ENCODE measurements around the gene ANKRD44.

ANKRD44 gene

DNA sequence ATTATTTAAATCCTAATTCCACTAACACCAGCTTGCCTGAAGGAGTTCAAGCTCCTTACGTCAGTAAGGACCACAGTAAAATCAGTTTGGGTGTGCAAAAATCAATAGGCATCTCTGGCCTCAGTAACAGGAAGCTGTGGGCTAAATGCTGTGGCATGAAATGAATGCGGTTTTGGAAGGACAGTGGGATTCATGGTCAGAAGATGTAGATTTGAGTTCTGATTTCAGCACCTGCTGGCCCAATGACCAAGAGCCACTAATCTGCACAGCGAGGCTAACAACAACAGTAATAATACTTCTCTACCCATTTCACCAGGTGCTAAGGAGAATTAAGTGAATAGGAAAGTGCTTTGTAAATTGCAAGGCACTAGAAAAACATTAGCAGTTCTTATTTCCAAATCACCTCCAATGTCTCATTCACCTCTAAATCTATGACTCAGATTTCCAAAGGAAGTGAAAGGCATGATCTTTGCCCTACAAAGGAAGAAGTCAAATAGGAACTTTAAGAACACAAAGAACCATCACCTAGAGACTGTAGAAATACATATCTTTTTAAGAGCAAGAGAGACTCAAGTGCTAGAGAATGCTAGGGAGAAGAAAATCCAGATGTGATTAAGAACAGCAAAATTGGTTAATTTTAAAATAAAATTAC is 172.6 kb downstream of the ANKRD44 start:
- DNase-seq, result no peak

DNA sequence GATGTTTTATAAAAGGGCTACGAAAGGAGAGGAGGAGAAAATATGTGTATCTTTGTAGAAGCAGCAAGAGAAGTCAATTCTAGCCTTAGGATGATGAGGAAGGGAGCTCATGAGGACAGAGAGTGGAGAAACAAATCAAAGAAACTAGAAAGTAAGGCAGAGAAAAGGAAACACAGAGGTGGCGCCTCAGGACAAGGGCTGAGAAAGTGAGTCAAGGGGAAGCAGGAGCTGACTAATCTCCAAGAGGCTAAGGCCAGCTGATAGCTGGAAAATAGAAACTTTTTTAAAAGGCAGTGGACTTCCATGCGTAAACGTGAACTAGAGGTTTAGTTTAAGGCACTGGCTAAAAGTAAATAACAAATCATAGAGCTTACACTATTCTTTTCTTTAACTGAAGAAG is 173.3 kb downstream of the ANKRD44 start:
- no peak for DNase-seq

GRCh38 chr2:197136452-197136851 is 174.1 kb downstream of the ANKRD44 start:
- DNase-seq, result no peak

DNA sequence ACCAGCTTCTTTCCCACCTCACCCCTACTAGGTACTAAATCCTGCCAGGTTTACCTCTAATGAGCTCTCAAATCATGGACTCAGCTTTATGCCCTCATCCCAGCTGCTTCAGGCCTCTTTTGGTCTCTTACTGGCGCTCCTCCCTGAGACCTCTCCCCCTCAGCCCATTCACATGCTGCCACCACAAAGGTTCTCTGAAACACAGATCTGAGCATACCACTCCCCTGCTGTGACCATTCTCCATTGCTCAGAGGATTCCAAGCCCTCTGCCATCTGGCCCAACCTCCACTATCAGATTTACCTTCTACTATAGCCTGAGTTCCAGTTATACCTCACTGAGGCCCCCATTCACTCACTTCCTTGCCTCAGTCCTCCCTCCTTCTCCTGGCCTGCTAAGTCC is 174.8 kb downstream of the ANKRD44 start:
- no peak for DNase-seq

GRCh38 chr2:197134206-197134605 is 176.4 kb downstream of the ANKRD44 start:
- DNase-seq, result no peak

DNA sequence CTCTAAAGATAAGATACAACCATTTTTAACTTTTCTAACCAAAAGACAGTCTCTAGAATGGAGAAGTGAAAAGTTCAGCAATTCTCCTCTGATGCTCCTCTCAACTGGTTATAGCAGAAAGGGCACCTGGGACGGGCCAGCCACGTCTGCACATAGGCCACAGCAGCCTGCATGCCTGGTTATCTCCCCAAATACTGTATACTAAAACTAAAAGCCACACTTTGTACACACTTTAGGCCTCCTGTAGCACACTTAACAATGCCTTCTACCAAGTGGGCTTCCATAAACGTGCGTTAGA is 179.1 kb downstream of the ANKRD44 start:
- DNase-seq, result no peak

- DNase-seq, result no peak
These were observed 180.3 kb downstream of the ANKRD44 start for GRCh38 chr2:197130318-197130717.

- DNase-seq, result no peak
These were observed 181.7 kb downstream of the ANKRD44 start for GRCh38 chr2:197128897-197129296.

GRCh38 chr2:197128126-197128525 is 182.5 kb downstream of the ANKRD44 start:
- DNase-seq, result no peak

GRCh38 chr2:197126630-197127352 is 183.8 kb downstream of the ANKRD44 start:
- DNase-seq, result no peak

DNA sequence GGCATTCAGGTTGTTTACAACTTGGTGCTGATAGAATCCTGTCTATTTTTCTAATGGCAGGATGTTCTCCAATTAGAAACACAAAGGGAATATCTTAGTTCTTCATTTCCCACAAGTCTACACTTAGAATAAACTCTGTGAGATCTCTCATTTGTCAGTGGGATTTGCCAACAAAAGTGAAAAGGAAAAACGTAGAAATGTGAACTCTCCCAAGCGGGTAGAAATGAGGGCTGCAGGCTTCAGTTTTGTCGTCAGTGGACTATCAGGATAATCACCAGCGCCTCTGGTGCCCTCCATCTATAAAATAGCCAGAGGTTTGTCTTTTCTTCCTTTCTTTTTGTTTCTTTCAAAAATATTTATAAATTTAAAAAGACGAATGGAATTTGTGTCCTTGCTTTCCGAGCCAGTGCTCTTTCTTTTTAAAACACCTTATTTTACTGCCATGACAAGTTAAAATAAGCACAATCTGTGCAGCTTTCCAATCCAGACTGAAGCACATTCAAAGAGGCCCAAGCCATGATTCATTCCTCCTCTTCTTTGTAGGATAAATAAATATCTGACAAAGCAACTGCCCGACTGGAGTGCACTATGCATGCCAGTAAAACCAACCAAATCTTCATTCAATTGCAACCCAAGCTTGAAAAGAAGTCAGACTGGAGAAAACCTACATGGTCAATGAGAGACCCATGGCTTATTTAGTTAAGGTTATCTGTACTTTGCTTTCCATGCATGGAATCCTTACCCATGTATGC is 185.8 kb downstream of the ANKRD44 start:
- DNase-seq, result no peak

DNA sequence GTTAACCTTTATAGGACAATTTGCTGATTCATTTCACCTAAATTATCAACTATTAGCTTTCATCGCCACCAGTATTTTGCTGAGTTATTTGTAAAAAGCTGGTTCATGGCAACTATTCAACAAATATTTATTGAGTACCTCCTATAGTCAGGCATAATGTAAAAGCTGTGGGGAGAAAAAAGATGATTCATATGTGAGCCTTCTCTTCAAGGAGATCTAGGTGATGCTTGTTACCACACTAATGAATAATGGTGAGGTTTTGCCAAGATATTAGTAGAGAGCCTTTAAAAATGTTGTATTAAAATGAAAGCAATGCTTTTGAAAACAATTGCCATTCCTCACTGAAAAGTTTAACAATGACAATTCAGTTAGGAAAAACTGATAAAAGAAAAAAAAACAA is 187.8 kb downstream of the ANKRD44 start:
- no peak for DNase-seq

DNA sequence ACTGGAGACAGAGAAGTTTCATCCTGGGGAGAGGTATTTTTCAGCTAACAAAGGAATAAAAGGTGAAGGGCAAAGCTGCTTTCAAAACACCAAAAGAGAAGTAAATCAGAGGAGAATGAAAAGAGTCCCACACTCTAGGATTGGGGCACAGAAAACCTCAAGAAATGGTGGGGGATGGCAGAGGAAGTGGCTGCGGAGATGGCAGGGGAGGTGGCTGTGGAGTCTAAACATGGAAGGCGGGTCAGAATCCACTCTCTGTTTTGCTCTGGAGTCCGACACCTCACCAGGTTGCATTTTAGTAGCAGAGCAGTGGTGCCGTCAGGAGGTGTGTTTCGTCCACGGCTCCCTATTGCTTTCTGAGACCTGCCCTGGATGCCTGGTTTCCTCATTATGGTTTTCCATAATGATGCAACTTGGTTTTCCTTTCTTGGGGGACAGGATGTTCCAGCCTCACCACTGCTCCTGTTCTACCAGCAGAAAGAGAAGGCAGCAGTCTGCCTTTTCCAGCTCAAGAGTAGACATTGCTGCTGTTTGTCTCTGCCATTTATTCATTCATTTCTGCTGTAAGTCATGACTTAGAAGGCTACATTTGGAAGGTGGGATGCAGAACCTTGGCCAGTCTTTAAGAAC is 188.7 kb downstream of the ANKRD44 start:
- DNase-seq, result no peak

DNA sequence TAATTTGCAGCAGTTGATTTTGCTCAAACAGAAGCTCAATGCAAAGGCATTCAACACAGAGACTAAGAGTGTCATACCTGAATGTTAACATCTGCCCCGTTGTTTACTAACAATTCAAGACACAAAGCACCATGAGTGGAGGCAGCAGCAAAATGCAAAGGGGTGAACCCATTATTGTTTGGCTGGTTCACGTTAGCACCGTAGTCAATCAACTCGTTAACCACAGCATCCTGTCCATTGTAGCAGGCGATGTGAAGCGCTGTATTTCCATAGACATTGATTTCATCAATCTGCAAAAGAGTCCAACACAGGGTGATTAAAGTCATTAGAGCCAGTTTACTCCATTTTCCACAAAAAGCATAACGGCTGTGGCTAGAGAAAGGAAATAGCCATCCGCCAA is 189.3 kb downstream of the ANKRD44 start:
- DNase-seq, result peak; percentile 3

- no peak for DNase-seq
These were observed 194.2 kb downstream of the ANKRD44 start for GRCh38 chr2:197116306-197116879.

DNA sequence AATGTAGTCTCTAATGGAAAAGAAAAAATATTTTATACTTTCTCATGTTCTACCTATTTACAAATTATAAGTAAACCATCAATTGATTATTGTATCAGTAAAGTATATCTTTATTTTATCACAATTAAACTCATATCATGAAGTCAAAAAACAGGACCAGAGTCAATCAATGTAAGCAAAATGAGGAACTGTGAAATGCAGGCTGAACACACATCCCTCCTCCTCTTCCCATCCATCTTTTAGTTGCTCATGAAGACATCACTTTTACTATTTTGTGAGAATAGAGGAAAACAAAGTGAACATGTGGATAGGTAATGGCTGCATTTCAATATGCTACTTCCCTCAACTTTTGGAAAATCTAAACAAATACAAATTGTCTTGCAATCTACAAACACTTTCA is 195.3 kb downstream of the ANKRD44 start:
- DNase-seq, result no peak

DNA sequence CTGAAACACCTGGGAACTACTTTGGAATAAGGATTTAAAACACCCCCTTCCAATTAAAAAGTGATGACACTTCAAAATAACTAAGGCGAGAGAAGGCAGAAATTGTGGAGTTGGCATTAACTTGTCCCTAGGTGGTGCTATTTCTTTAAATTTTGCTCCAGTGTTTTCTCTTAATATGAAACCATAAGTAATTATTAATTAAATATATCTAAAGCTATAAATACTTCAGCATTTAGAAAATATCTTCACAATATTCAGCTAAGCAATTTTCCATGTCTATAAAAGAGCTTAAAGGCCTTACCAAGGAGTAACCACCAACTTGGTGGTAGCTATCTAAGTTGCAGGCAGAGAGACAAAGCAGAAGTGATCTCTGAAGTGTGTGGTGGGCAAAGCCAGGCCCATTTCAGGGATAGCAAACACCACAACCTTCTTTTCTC is 197.3 kb downstream of the ANKRD44 start:
- DNase-seq, result peak; percentile 4

DNA sequence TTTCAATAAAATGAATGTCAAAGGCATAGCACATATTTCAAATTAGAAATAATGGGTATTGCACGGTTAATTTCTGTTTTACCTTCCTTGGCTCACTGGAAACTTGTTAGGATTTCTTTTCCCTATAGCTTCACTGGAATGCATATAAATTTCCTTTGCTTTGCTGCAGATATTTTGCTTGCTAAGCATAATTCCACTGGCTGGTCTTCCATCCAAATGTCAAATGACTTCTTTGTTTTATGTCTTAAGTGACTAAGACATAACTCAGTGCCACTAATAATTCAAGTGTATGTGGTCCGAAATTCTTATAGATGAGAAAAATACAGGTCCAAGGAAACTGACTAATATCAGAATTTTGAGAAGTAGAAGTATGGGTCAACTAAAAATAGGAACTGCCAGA is 201.3 kb downstream of the ANKRD44 start:
- no peak for DNase-seq

GRCh38 chr2:197108758-197109157 is 201.8 kb downstream of the ANKRD44 start:
- no peak for DNase-seq

DNA sequence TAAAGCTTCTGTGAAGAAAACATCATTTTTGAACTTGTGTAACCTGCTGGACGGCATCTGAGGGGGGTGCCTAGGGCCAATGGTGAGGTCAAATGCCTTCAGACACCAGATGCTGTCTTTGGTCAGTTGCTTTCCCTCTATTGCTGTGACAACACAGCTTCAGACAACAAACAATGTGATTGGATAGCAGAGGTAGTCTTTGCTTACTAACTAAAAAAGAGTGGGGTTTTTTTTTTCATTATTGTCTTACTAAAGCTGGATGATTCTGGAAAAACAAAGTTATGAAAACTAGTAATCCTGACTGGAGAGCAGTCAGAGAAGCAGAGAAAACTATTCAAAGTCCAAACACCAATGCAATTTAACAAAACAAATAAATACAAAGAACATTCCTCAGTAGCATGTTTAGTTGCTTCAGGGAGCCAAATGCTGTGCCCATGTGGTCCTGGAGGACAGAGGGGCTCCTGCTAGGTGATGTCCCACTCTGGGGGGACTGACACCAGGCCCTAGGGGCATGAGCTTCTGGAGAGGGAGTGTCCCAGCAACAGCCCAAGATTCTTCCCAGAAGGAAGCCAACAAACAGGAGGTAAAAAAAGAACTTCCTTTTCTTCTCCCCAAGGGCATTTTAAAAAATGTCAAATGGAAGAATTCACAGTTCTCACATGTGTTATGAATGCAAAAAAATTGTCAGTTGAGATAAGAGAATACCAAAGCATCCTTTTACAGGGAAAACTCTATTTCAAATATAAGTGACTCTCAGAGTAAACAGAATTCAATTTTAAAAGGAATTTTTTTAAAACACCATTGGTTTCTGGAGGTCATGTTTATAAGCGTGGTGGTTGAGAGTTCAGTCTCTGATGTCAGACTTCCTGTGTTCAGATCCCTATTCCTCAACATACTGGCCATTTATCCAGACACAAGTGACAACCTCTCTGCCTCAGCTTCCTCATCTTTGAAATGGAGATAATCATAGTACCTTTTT is 203.0 kb downstream of the ANKRD44 start:
- no peak for DNase-seq

- DNase-seq, result no peak
These were observed 207.2 kb downstream of the ANKRD44 start for GRCh38 chr2:197103363-197103762.

DNA sequence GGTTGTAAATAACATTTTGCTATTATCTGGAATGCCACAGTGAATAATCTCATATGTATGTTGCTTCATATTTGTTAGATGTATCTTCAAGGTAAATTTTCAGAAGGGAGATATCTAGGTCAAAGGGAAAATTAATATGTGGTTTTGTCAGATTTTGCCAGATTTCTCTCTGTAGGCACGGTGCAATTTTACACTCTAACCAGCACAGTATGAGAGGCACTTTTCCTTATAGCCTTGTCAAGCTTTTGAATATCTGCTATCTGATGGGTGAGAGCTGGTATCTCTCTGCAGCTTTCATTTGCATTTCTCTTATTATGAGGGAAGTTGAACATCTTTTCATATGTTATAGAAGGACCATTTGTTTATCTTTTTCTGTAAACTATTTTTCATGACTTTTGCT is 208.3 kb downstream of the ANKRD44 start:
- DNase-seq, result no peak
